ENCODE data around the gene NME5.
"Not testable (repeated sequence)": the region's sequence is repeated elsewhere in the genome, so short reads cannot be mapped to it uniquely, and the experiment has no call there.

Gene NME5

GRCh38 chr5:138159666-138160065, 20.4 kb upstream of the NME5 start:
- DNase-seq (no peak), ATAC-seq (replicated peaks) (no peak)
- H3K27ac Mint-ChIP-seq, result no peak overlapping the region
- no peaks in the 10 kb centered on the region for H3K9me3 Mint-ChIP-seq
- H3K27me3 Mint-ChIP-seq, result no peaks in the 10 kb centered on the region
- peaks cover 48 to 67% of the 10 kb centered on the region in 2 donors for H3K36me3 Mint-ChIP-seq
- H3K4me3 Mint-ChIP-seq, result no peak overlapping the region
- no peaks in the 10 kb centered on the region for H3K4me1 Mint-ChIP-seq

GRCh38 chr5:138157626-138158025, 18.4 kb upstream of the NME5 start:
- no peak overlapping the region for H3K27ac Mint-ChIP-seq
- no peak overlapping the region for H3K4me3 Mint-ChIP-seq
- no peaks in the 10 kb centered on the region for H3K9me3 Mint-ChIP-seq
- no peaks in the 10 kb centered on the region for H3K27me3 Mint-ChIP-seq
- no peak for ATAC-seq (replicated peaks)
- H3K36me3 Mint-ChIP-seq, result peaks cover 37 to 48% of the 10 kb centered on the region in 2 donors
- DNase-seq, result no peak
- H3K4me1 Mint-ChIP-seq, result no peaks in the 10 kb centered on the region

- H3K9me3 Mint-ChIP-seq; H3K27me3 Mint-ChIP-seq; DNase-seq; ATAC-seq (replicated peaks); H3K4me3 Mint-ChIP-seq; H3K27ac Mint-ChIP-seq; H3K4me1 Mint-ChIP-seq: not testable (repeated sequence)
- peaks cover 35 to 40% of the 10 kb centered on the region in 2 donors for H3K36me3 Mint-ChIP-seq
Measured at GRCh38 chr5:138155977-138156376, 16.7 kb upstream of the NME5 start.

GRCh38 chr5:138149530-138149929, 10.3 kb upstream of the NME5 start:
- Mint-ChIP-seq H3K4me3 (no peak overlapping the region), H3K9me3 (no peaks in the 10 kb centered on the region), H3K36me3 (no peaks in the 10 kb centered on the region), H3K27ac (no peak overlapping the region), H3K27me3 (no peaks in the 10 kb centered on the region), H3K4me1 (no peaks in the 10 kb centered on the region)
- ATAC-seq (replicated peaks) (no peak), DNase-seq (no peak)

- peaks cover 0 to 3% of the 10 kb centered on the region in 2 donors for H3K36me3 Mint-ChIP-seq
- ATAC-seq (replicated peaks) (no peak), DNase-seq (no peak)
- H3K9me3 Mint-ChIP-seq, result no peaks in the 10 kb centered on the region
- no peaks in the 10 kb centered on the region for H3K4me1 Mint-ChIP-seq
- H3K4me3 Mint-ChIP-seq, result no peak overlapping the region
- no peak overlapping the region for H3K27ac Mint-ChIP-seq
- H3K27me3 Mint-ChIP-seq, result no peaks in the 10 kb centered on the region
Measured at GRCh38 chr5:138148811-138149210, 9.6 kb upstream of the NME5 start.

- not testable (repeated sequence) for H3K27me3 Mint-ChIP-seq; H3K36me3 Mint-ChIP-seq; ATAC-seq (replicated peaks); H3K27ac Mint-ChIP-seq; H3K4me3 Mint-ChIP-seq; DNase-seq; H3K9me3 Mint-ChIP-seq
- peaks cover 0 to 12% of the 10 kb centered on the region in 2 donors for H3K4me1 Mint-ChIP-seq
Measured at GRCh38 chr5:138143578-138143977, 4.3 kb upstream of the NME5 start.

- peaks cover 0 to 12% of the 10 kb centered on the region in 2 donors for H3K4me1 Mint-ChIP-seq
- ATAC-seq (replicated peaks), result no peak
- H3K4me3 Mint-ChIP-seq, result no peak overlapping the region
Measured at GRCh38 chr5:138141734-138142133, 2.5 kb upstream of the NME5 start.

GRCh38 chr5:138140268-138140667, 1.0 kb upstream of the NME5 start:
- DNase-seq, result no peak
- H3K27me3 Mint-ChIP-seq, result peaks cover 6 to 9% of the 10 kb centered on the region in 2 donors
- no peak overlapping the region for H3K27ac Mint-ChIP-seq
- H3K36me3 Mint-ChIP-seq, result peaks cover 0 to 3% of the 10 kb centered on the region in 2 donors
- peaks cover 0 to 12% of the 10 kb centered on the region in 2 donors for H3K4me1 Mint-ChIP-seq
- H3K4me3 Mint-ChIP-seq, result no peak overlapping the region
- no peak for ATAC-seq (replicated peaks)
- H3K9me3 Mint-ChIP-seq, result no peaks in the 10 kb centered on the region

More at GRCh38 chr5:138141734-138142133, 2.5 kb upstream of the NME5 start:
- Mint-ChIP-seq H3K36me3 (peaks cover 0 to 3% of the 10 kb centered on the region in 2 donors), H3K27ac (no peak overlapping the region), H3K27me3 (peaks cover 6 to 9% of the 10 kb centered on the region in 2 donors), H3K9me3 (no peaks in the 10 kb centered on the region)
- DNase-seq, result no peak

GRCh38 chr5:138139781-138140090, 508 bp upstream of the NME5 start:
- H3K9me3 Mint-ChIP-seq, result no peaks in the 10 kb centered on the region
- ATAC-seq (replicated peaks) (no peak), DNase-seq (no peak)
- H3K4me1 Mint-ChIP-seq, result peaks cover 0 to 12% of the 10 kb centered on the region in 2 donors
- H3K36me3 Mint-ChIP-seq, result peaks cover 0 to 3% of the 10 kb centered on the region in 2 donors
- peaks cover 6 to 9% of the 10 kb centered on the region in 2 donors for H3K27me3 Mint-ChIP-seq
- H3K4me3 Mint-ChIP-seq, result no peak overlapping the region
- no peak overlapping the region for H3K27ac Mint-ChIP-seq

- H3K4me3 Mint-ChIP-seq, result no peak overlapping the region
- no peak for DNase-seq
- H3K27me3 Mint-ChIP-seq, result peaks cover 6 to 7% of the 10 kb centered on the region in 2 donors
- H3K9me3 Mint-ChIP-seq, result no peaks in the 10 kb centered on the region
- no peak overlapping the region for H3K27ac Mint-ChIP-seq
- peaks cover 0 to 6% of the 10 kb centered on the region in 2 donors for H3K4me1 Mint-ChIP-seq
- no peak for ATAC-seq (replicated peaks)
- no peaks in the 10 kb centered on the region for H3K36me3 Mint-ChIP-seq
Measured at GRCh38 chr5:138132543-138132942, 6.7 kb downstream of the NME5 start.

- no peak for DNase-seq
- Mint-ChIP-seq H3K4me1 (peaks cover 0 to 6% of the 10 kb centered on the region in 2 donors), H3K27ac (no peak overlapping the region), H3K36me3 (no peaks in the 10 kb centered on the region), H3K27me3 (peaks cover 6 to 8% of the 10 kb centered on the region in 2 donors), H3K4me3 (no peak overlapping the region), H3K9me3 (no peaks in the 10 kb centered on the region)
- ATAC-seq (replicated peaks), result no peak
Measured at GRCh38 chr5:138129347-138129746, 9.9 kb downstream of the NME5 start.

GRCh38 chr5:138128334-138128733, 10.9 kb downstream of the NME5 start:
- H3K36me3 Mint-ChIP-seq, result no peaks in the 10 kb centered on the region
- H3K27ac Mint-ChIP-seq, result no peak overlapping the region
- peaks cover 0 to under 1% of the 10 kb centered on the region in 2 donors for H3K4me1 Mint-ChIP-seq
- peaks cover under 1 to 4% of the 10 kb centered on the region in 2 donors for H3K27me3 Mint-ChIP-seq
- H3K4me3 Mint-ChIP-seq, result no peak overlapping the region
- DNase-seq (no peak), ATAC-seq (replicated peaks) (no peak)
- H3K9me3 Mint-ChIP-seq, result no peaks in the 10 kb centered on the region

GRCh38 chr5:138115254-138115653, 24.0 kb downstream of the NME5 start:
- H3K27me3 Mint-ChIP-seq, result peaks cover 10 to 15% of the 10 kb centered on the region in 2 donors
- H3K4me3 Mint-ChIP-seq, result no peak overlapping the region

GRCh38 chr5:138111937-138112336, 27.3 kb downstream of the NME5 start:
- Mint-ChIP-seq H3K9me3 (no peaks in the 10 kb centered on the region), H3K27ac (no peak overlapping the region), H3K4me3 (no peak overlapping the region), H3K27me3 (peaks cover 11 to 18% of the 10 kb centered on the region in 2 donors), H3K36me3 (no peaks in the 10 kb centered on the region), H3K4me1 (no peaks in the 10 kb centered on the region)
- ATAC-seq (replicated peaks) (no peak), DNase-seq (no peak)

More at GRCh38 chr5:138115254-138115653, 24.0 kb downstream of the NME5 start:
- Mint-ChIP-seq H3K27ac (no peak overlapping the region), H3K36me3 (no peaks in the 10 kb centered on the region), H3K9me3 (no peaks in the 10 kb centered on the region), H3K4me1 (no peaks in the 10 kb centered on the region)
- no peak for ATAC-seq (replicated peaks)
- no peak for DNase-seq

GRCh38 chr5:138111181-138111580, 28.0 kb downstream of the NME5 start:
- no peak for DNase-seq

More at GRCh38 chr5:138111181-138111580, 28.0 kb downstream of the NME5 start:
- Mint-ChIP-seq H3K27ac (no peak overlapping the region), H3K4me3 (no peak overlapping the region), H3K36me3 (no peaks in the 10 kb centered on the region), H3K27me3 (peaks cover 11 to 18% of the 10 kb centered on the region in 2 donors), H3K9me3 (no peaks in the 10 kb centered on the region), H3K4me1 (no peaks in the 10 kb centered on the region)
- ATAC-seq (replicated peaks), result no peak

Measured in stimulated activated naive B cell treated with anti-CD40 and anti-IgM and Interleukin-4, amounts not matched to agents 10 μg/mL and 1 μg/mL and 100 μg/mL, for 72 hours (primary cell).